SK-N-SH treated with all-trans-retinoic acid at 6 μM for 48 hours (cell line): Measurements from ENCODE around the gene GRID1.

Experiments
- ATAC-seq: fragments of 200-7000 bp; cut with Tn5 transposase; 3 replicates; pipeline ENCODE4 v1.9.1; 2020; ENCODE audit warnings: mild to moderate bottlenecking, moderate library complexity
- ARNTL ChIP-seq: fragments of 450-650 bp; formaldehyde crosslinking; IDR thresholded peaks from 2 replicates; pipeline ENCODE4 v1.5.0; 2020; ENCODE audit warnings: low read depth, mild to moderate bottlenecking, moderate library complexity, borderline replicate concordance
- BACH2 ChIP-seq: fragments of 250-450 bp; sonication (Bioruptor Pico); IDR thresholded peaks from 2 replicates; pipeline ENCODE4 v1.9.0; 2021; ENCODE audit warnings: mild to moderate bottlenecking, borderline replicate concordance
- CREB5 ChIP-seq: fragments of 250-450 bp; sonication (Bioruptor Pico); IDR thresholded peaks from 2 replicates; pipeline ENCODE4 v1.5.1; 2020; ENCODE audit warnings: low read depth, mild to moderate bottlenecking, moderate library complexity
- CSDC2 ChIP-seq: fragments of 250-450 bp; sonication (Bioruptor Pico); IDR thresholded peaks from 2 replicates; pipeline ENCODE4 v1.5.0; 2020; ENCODE audit warnings: mild to moderate bottlenecking, moderate library complexity
- CSRNP3 ChIP-seq: fragments of 250-450 bp; sonication (Bioruptor Pico); IDR thresholded peaks from 2 replicates; pipeline ENCODE4 v1.5.1; 2021; ENCODE audit warnings: mild to moderate bottlenecking, moderate library complexity
- ESRRG ChIP-seq: fragments of 250-450 bp; sonication (Bioruptor Pico); IDR thresholded peaks from 2 replicates; pipeline ENCODE4 v1.6.1; 2021; ENCODE audit warnings: mild to moderate bottlenecking
- GLIS3 ChIP-seq: fragments of 250-450 bp; sonication (Bioruptor Pico); IDR thresholded peaks from 2 replicates; pipeline ENCODE4 v1.5.0; 2020; ENCODE audit warnings: mild to moderate bottlenecking, moderate library complexity
- OSR1 ChIP-seq: fragments of 250-450 bp; sonication (Bioruptor Pico); IDR thresholded peaks from 2 replicates; pipeline ENCODE4 v1.8.0; 2022; ENCODE audit warnings: moderate library complexity, mild to moderate bottlenecking, inconsistent platforms
- PATZ1 ChIP-seq: fragments of 250-450 bp; sonication (Bioruptor Pico); IDR thresholded peaks from 2 replicates; pipeline ENCODE4 v1.8.0; 2020; ENCODE audit warnings: mild to moderate bottlenecking, moderate library complexity, borderline replicate concordance
- POU6F1 ChIP-seq: fragments of 250-450 bp; sonication (Bioruptor Pico); IDR thresholded peaks from 2 replicates; pipeline ENCODE4 v1.8.0; 2021; ENCODE audit warnings: low read depth, mild to moderate bottlenecking, moderate library complexity, borderline replicate concordance
- PPARA ChIP-seq: fragments of 250-450 bp; sonication (Bioruptor Pico); IDR thresholded peaks from 2 replicates; pipeline ENCODE4 v1.5.0; 2020; ENCODE audit warnings: mild to moderate bottlenecking, borderline replicate concordance
- RARB ChIP-seq: fragments of 250-450 bp; sonication (Bioruptor Pico); IDR thresholded peaks from 2 replicates; pipeline ENCODE4 v1.8.0; 2021; ENCODE audit warnings: mild to moderate bottlenecking, moderate library complexity
- SNAI2 ChIP-seq: fragments of 250-450 bp; sonication (Bioruptor Pico); IDR thresholded peaks from 2 replicates; pipeline ENCODE4 v1.5.0; 2020; ENCODE audit warnings: mild to moderate bottlenecking, moderate library complexity
- TCF4 ChIP-seq: fragments of 250-450 bp; sonication (Bioruptor Pico); IDR thresholded peaks from 2 replicates; pipeline ENCODE4 v1.8.0; 2021; ENCODE audit warnings: mild to moderate bottlenecking, moderate library complexity, borderline replicate concordance
- TOX ChIP-seq: fragments of 250-450 bp; sonication (Bioruptor Pico); IDR thresholded peaks from 2 replicates; pipeline ENCODE4 v1.8.0; 2021; ENCODE audit warnings: mild to moderate bottlenecking, moderate library complexity, borderline replicate concordance
- ZC3H10 ChIP-seq: fragments of 250-450 bp; sonication (Bioruptor Pico); IDR thresholded peaks from 2 replicates; pipeline ENCODE4 v1.5.1; 2021; ENCODE audit warnings: mild to moderate bottlenecking, moderate library complexity
- ZFP3 ChIP-seq: fragments of 250-450 bp; sonication (Bioruptor Pico); IDR thresholded peaks from 2 replicates; pipeline ENCODE4 v1.5.0; 2020; ENCODE audit warnings: mild to moderate bottlenecking, moderate library complexity
- ZFP30 ChIP-seq: fragments of 450-650 bp; formaldehyde crosslinking; IDR thresholded peaks from 2 replicates; pipeline ENCODE4 v1.5.0; 2022; ENCODE audit warnings: mild to moderate bottlenecking, moderate library complexity
- ZNF565 ChIP-seq: fragments of 450-650 bp; formaldehyde crosslinking; conservative IDR thresholded peaks from 2 replicates; pipeline ENCODE4 v1.5.0; 2020; ENCODE audit warnings: low read depth, mild to moderate bottlenecking, moderate library complexity
- ZNF70 ChIP-seq: fragments of 450-650 bp; formaldehyde crosslinking; IDR thresholded peaks from 2 replicates; pipeline ENCODE4 v1.5.0; 2020; ENCODE audit warnings: mild to moderate bottlenecking, moderate library complexity
- ZNF8 ChIP-seq: fragments of 450-650 bp; formaldehyde crosslinking; IDR thresholded peaks from 2 replicates; pipeline ENCODE4 v1.5.0; 2020; ENCODE audit warnings: mild to moderate bottlenecking, moderate library complexity

Gene GRID1

GRCh38 chr10:86071758-86072157 is 294.8 kb downstream of the GRID1 start:
- ATAC-seq = no peak
- TF ChIP-seq ARNTL (CRISPR knock-in tag) (no peak), ZNF565 (no peak), CREB5 (CRISPR knock-in tag) (no peak), TCF4 (CRISPR knock-in tag) (no peak)

GRCh38 chr10:86071145-86071544 is 295.4 kb downstream of the GRID1 start:
- TF ChIP-seq ESRRG (CRISPR knock-in tag) (no peak), BACH2 (CRISPR knock-in tag) (no peak), PATZ1 (no peak), ZC3H10 (CRISPR knock-in tag) (no peak), ZNF565 (no peak), ZNF8 (CRISPR knock-in tag) (no peak), CSDC2 (CRISPR knock-in tag) (no peak), CREB5 (CRISPR knock-in tag) (no peak), PPARA (CRISPR knock-in tag) (no peak), ZFP3 (CRISPR knock-in tag) (no peak)
- ATAC-seq = no peak

- ATAC-seq = no peak
- no peak for TF ChIP-seq CSRNP3 (CRISPR knock-in tag)
- TF ChIP-seq OSR1 = no peak
- TF ChIP-seq ZC3H10 (CRISPR knock-in tag) = no peak
- TF ChIP-seq TOX (CRISPR knock-in tag) = no peak
- no peak for TF ChIP-seq ARNTL (CRISPR knock-in tag)
- no peak for TF ChIP-seq ZFP3 (CRISPR knock-in tag)
- no peak for TF ChIP-seq RARB (CRISPR knock-in tag)
- TF ChIP-seq POU6F1 (CRISPR knock-in tag) = no peak
- no peak for TF ChIP-seq ZNF565
- no peak for TF ChIP-seq PATZ1
- TF ChIP-seq ZFP30 (CRISPR knock-in tag) = no peak
- TF ChIP-seq TCF4 (CRISPR knock-in tag) = no peak
- TF ChIP-seq ESRRG (CRISPR knock-in tag) = no peak
- no peak for TF ChIP-seq ZNF70 (CRISPR knock-in tag)
- no peak for TF ChIP-seq GLIS3
- no peak for TF ChIP-seq CSDC2 (CRISPR knock-in tag)
- TF ChIP-seq BACH2 (CRISPR knock-in tag) = no peak
- TF ChIP-seq PPARA (CRISPR knock-in tag) = no peak
- TF ChIP-seq SNAI2 (CRISPR knock-in tag) = no peak
These were observed 296.3 kb downstream of the GRID1 start for GRCh38 chr10:86070278-86070677.
